OCI-LY1 (cell line): ENCODE measurements around the gene BCHE.

ENCODE experiments used
- H2AFZ ChIP-seq: fragments of 200-600 bp; sonication (generic), shearing (Covaris generic); 2 replicates; pipeline ENCODE4 v1.6.0; 2014; ENCODE audit warnings: antibody characterized with exemption, mild to moderate bottlenecking, low read length
- H3F3A ChIP-seq: fragments of 200-600 bp; sonication (generic), shearing (Covaris generic); 2 replicates; pipeline ENCODE4 v1.6.0; 2014; ENCODE audit warnings: mild to moderate bottlenecking, antibody characterized with exemption, low read length, moderate library complexity; ENCODE audit not compliant: insufficient read depth
- H3K27ac ChIP-seq: fragments of 200-600 bp; sonication (generic); 2 replicates; pipeline ENCODE4 v1.5.1; 2014; ENCODE audit warnings: low read length, mixed run types, mild to moderate bottlenecking, low read depth; ENCODE audit not compliant: poor library complexity, severe bottlenecking
- H3K27me3 ChIP-seq: fragments of 200-600 bp; sonication (generic); 2 replicates; pipeline ENCODE4 v1.6.0; 2014; ENCODE audit warnings: antibody characterized with exemption, mild to moderate bottlenecking, low read length, moderate library complexity; ENCODE audit not compliant: insufficient read depth
- H3K36me3 ChIP-seq: fragments of 200-600 bp; sonication (generic); 2 replicates; pipeline ENCODE4 v1.6.1; 2014; ENCODE audit warnings: mild to moderate bottlenecking, antibody characterized with exemption, low read length, moderate library complexity, mixed read lengths; ENCODE audit not compliant: insufficient read depth
- H3K4me1 ChIP-seq: fragments of 200-600 bp; sonication (generic); 2 replicates; pipeline ENCODE4 v1.5.1; 2014; ENCODE audit warnings: mild to moderate bottlenecking, low read length, moderate library complexity; ENCODE audit not compliant: insufficient read depth, severe bottlenecking
- H3K4me2 ChIP-seq: fragments of 200-600 bp; sonication (generic), shearing (Covaris generic); 2 replicates; pipeline ENCODE4 v1.6.1; 2014; ENCODE audit warnings: low read length
- H3K4me3 ChIP-seq: fragments of 200-600 bp; sonication (generic); 2 replicates; pipeline ENCODE4 v1.5.1; 2014; ENCODE audit warnings: low read length, low read depth, mild to moderate bottlenecking, mixed read lengths; ENCODE audit not compliant: poor library complexity, severe bottlenecking
- H3K79me2 ChIP-seq: fragments of 200-600 bp; shearing (Covaris generic); 2 replicates; pipeline ENCODE4 v1.6.1; 2016; ENCODE audit warnings: mixed run types, low read length, mixed read lengths; ENCODE audit not compliant: insufficient read depth
- H3K9ac ChIP-seq: fragments of 200-600 bp; sonication (generic), shearing (Covaris generic); 2 replicates; pipeline ENCODE4 v1.6.1; 2014; ENCODE audit warnings: mild to moderate bottlenecking, low read length, mixed read lengths
- H3K9me2 ChIP-seq: fragments of 200-600 bp; sonication (generic), shearing (Covaris generic); 2 replicates; pipeline ENCODE4 v1.6.1; 2014; ENCODE audit warnings: low read depth, mild to moderate bottlenecking, low read length, mixed read lengths
- H3K9me3 ChIP-seq: fragments of 200-600 bp; shearing (Covaris generic); 2 replicates; pipeline ENCODE4 v1.6.1; 2014; ENCODE audit warnings: low read length, mixed read lengths
- H4K20me1 ChIP-seq: fragments of 200-600 bp; sonication (generic), shearing (Covaris generic); 2 replicates; pipeline ENCODE4 v1.6.0; 2016; ENCODE audit warnings: mild to moderate bottlenecking, low read length; ENCODE audit not compliant: insufficient read depth
- EZH2 ChIP-seq: fragments of 200-600 bp; sonication (generic), shearing (Covaris generic); IDR thresholded peaks from 2 replicates; pipeline ENCODE4 v1.8.0; 2017; ENCODE audit warnings: borderline replicate concordance, mixed run types, mild to moderate bottlenecking, antibody characterized with exemption, low read length, moderate library complexity, mixed read lengths
- TF ChIP-seq, protein P1 (sequence below): fragments of 200-600 bp; sonication (generic), shearing (Covaris generic); IDR thresholded peaks from 2 replicates; pipeline ENCODE4 v1.5.1; 2017; ENCODE audit warnings: mild to moderate bottlenecking, antibody characterized with exemption, low read length, moderate library complexity, mixed read lengths

BCHE gene

DNA sequence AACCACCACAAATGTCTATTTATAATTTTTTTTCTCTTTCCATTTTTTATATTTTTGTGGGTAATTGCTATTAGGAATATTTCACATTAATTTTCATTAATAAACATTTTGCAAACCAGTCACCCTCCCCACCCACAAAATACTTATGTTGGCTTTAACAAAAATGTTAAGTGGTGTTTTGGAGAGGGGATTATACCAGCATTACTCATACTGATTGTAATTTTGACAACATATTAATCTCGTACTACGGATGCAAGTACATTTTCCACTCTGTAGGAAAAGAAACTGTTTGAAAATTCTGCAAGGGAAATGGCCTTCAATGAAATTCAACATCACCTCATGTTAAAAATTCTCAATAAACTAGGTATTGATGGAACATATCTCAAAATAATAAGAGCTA lies 58.3 kb downstream of the BCHE start:
- no peaks in the 10 kb centered on the region for H4K20me1 ChIP-seq
- no peaks in the 10 kb centered on the region for H3K36me3 ChIP-seq
- no peak overlapping the region for H3K27ac ChIP-seq
- no peak overlapping the region for H3K9ac ChIP-seq
- H3K4me3 ChIP-seq, result no peak overlapping the region
- H3K4me2 ChIP-seq, result no peak overlapping the region
- no peaks in the 10 kb centered on the region for H3F3A ChIP-seq
- no peak overlapping the region for H2AFZ ChIP-seq
- H3K79me2 ChIP-seq, result no peaks in the 10 kb centered on the region
- no peaks in the 10 kb centered on the region for H3K9me3 ChIP-seq
- H3K9me2 ChIP-seq, result peaks cover 6% of the 10 kb centered on the region; the same call in 1 of the 2 replicates
- no peaks in the 10 kb centered on the region for H3K4me1 ChIP-seq
- TF ChIP-seq, protein P1, sequence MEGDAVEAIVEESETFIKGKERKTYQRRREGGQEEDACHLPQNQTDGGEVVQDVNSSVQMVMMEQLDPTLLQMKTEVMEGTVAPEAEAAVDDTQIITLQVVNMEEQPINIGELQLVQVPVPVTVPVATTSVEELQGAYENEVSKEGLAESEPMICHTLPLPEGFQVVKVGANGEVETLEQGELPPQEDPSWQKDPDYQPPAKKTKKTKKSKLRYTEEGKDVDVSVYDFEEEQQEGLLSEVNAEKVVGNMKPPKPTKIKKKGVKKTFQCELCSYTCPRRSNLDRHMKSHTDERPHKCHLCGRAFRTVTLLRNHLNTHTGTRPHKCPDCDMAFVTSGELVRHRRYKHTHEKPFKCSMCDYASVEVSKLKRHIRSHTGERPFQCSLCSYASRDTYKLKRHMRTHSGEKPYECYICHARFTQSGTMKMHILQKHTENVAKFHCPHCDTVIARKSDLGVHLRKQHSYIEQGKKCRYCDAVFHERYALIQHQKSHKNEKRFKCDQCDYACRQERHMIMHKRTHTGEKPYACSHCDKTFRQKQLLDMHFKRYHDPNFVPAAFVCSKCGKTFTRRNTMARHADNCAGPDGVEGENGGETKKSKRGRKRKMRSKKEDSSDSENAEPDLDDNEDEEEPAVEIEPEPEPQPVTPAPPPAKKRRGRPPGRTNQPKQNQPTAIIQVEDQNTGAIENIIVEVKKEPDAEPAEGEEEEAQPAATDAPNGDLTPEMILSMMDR, result no peak
- TF ChIP-seq EZH2, result no peak
- H3K27me3 ChIP-seq, result no peaks in the 10 kb centered on the region

DNA sequence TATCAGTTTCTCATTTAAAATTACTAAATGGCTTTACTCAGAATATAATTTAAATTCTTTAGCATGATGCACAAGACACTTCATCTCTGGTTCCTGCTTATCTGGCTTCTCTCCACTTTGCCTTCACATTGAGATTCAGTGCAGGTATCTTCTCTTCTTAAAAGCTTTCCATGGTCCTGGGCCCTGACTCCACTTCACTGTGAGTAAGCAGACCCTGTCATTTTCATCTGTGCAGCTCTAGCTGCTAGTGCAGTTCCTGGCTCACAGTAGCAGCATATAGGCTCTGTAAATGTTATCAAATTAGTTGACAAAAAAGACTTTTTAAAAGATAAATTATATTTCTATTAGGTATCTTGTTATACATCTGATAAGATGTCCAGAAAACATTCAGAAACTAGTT lies 58.8 kb downstream of the BCHE start:
- H2AFZ ChIP-seq, result no peak overlapping the region
- TF ChIP-seq, protein P1, result no peak
- no peak for TF ChIP-seq EZH2

DNA sequence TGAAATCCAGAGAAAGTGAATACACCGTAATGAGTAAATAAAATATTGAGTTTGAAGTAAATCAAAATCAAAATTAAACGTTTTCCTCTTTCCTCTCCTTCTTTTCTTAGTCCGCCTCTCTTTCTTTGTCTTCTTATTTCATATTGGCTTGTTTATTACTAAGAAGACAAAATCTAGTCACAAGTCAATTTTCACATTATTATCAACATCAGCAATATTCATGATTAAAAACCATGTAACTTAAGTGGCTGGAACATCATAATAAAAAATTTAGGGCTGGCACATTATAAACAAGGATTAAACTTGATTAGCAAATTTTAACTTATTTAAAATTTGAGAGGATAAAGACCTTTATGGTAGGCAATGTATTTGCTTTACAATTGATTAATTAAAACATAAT lies 61.4 kb downstream of the BCHE start:
- Histone ChIP-seq H3K9me2 (peaks cover 6% of the 10 kb centered on the region; the same call in 1 of the 2 replicates), H3K27ac (no peak overlapping the region), H4K20me1 (no peaks in the 10 kb centered on the region), H3K27me3 (no peaks in the 10 kb centered on the region), H3K4me1 (no peaks in the 10 kb centered on the region), H3F3A (no peaks in the 10 kb centered on the region), H3K9ac (no peak overlapping the region), H2AFZ (no peak overlapping the region), H3K4me3 (no peak overlapping the region), H3K79me2 (no peaks in the 10 kb centered on the region), H3K4me2 (no peak overlapping the region), H3K36me3 (no peaks in the 10 kb centered on the region), H3K9me3 (no peaks in the 10 kb centered on the region)
- TF ChIP-seq, protein P1, result no peak
- no peak for TF ChIP-seq EZH2

More for the DNA sequence above, 58.8 kb downstream of the BCHE start:
- Histone ChIP-seq H3K27ac (no peak overlapping the region), H3K4me1 (no peaks in the 10 kb centered on the region), H3F3A (no peaks in the 10 kb centered on the region), H3K4me3 (no peak overlapping the region), H3K9me3 (no peaks in the 10 kb centered on the region), H3K4me2 (no peak overlapping the region), H3K9ac (no peak overlapping the region), H3K36me3 (no peaks in the 10 kb centered on the region), H3K27me3 (no peaks in the 10 kb centered on the region), H3K9me2 (peaks cover 6% of the 10 kb centered on the region; the same call in 1 of the 2 replicates), H4K20me1 (no peaks in the 10 kb centered on the region), H3K79me2 (no peaks in the 10 kb centered on the region)
